IPS-15b (cell line): ENCODE measurements around the gene IRAG1.

Source experiments
- H3K27me3 ChIP-seq: one replicate; pipeline ENCODE4 v1.6.1; 2013; ENCODE audit warnings: low read length; ENCODE audit not compliant: control insufficient read depth, insufficient read depth
- H3K36me3 ChIP-seq: one replicate; pipeline ENCODE4 v1.6.1; 2013; ENCODE audit warnings: low read length; ENCODE audit not compliant: control insufficient read depth, insufficient read depth
- H3K4me1 ChIP-seq: one replicate; pipeline ENCODE4 v1.6.1; 2013; ENCODE audit warnings: mild to moderate bottlenecking, low read length; ENCODE audit not compliant: control insufficient read depth, insufficient read depth
- H3K4me3 ChIP-seq: one replicate; pipeline ENCODE4 v1.5.1; 2013; ENCODE audit warnings: low read depth, low read length
- H3K9ac ChIP-seq: one replicate; pipeline ENCODE4 v1.6.1; 2013; ENCODE audit warnings: low read depth, mild to moderate bottlenecking, low read length
- H3K9me3 ChIP-seq: one replicate; pipeline ENCODE4 v1.6.1; 2013; ENCODE audit warnings: mild to moderate bottlenecking, low read length; ENCODE audit not compliant: control insufficient read depth, insufficient read depth

The IRAG1 gene

DNA sequence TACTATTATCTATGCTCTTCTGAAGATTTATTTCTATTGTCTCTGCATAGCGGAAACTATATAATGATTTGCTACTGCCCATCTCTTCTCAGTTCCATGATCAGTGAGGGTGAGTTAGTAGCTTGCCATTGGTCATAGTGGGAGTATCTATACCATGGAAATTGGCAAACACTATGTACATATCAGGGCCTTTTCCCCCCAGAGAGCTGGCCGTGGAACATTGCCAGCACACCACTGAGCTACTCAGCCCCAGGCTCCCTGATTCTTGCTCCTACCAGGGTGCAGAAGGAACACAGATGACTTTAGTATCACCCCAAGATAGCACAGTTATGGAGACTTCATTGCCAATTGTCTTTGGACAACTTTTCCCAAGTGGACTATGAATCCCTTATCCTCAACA lies 33.2 kb downstream of the IRAG1 start:
- Histone ChIP-seq H3K9me3 (no peaks in the 10 kb centered on the region), H3K9ac (no peak overlapping the region), H3K27me3 (no peaks in the 10 kb centered on the region), H3K4me3 (no peak overlapping the region), H3K36me3 (no peaks in the 10 kb centered on the region), H3K4me1 (no peaks in the 10 kb centered on the region)

DNA sequence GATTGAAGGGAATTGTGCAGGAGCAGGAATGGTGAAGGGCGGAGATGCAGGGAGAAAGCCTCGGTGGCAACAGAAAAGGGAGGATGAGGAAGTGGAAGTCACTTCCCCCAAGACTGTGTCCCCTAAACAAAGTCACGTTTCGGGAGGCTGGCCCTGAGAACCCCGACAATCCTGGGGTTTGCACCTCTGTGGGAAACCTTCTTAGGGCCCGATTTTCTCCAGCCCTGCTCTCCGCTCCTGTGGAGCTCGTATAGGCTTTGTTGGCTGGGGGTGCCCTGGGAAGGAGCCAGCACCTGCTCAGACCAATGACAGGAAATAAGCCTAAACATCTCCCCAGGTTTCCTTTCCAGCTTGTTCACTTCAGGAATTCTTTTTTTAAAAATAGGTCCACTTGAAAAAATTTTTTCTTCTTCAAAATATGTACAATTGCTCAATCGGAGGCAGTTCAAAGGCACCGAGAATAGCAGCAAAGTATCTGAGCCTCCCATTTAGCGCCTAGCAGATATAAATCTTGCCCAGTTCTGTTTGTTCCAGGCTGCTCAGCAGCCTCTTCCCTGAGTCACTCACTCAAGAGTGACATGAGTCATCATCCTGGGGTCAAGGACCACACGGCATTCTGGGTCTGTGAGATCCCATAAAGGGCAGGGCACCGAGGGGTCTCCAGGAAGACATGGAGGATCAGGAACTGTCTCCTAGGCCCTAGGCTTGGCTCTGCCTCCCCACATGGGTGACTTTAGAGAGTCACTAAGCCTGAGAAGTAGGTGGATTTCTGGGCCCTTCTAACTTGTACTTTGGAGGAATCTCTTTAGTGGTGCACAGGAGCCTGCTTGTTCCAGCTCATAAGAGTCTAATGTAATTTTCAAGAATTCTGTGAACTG lies 34.0 kb downstream of the IRAG1 start:
- no peaks in the 10 kb centered on the region for H3K27me3 ChIP-seq
- no peaks in the 10 kb centered on the region for H3K4me1 ChIP-seq
- H3K36me3 ChIP-seq = no peaks in the 10 kb centered on the region
- no peak overlapping the region for H3K9ac ChIP-seq
- no peak overlapping the region for H3K4me3 ChIP-seq
- no peaks in the 10 kb centered on the region for H3K9me3 ChIP-seq

DNA sequence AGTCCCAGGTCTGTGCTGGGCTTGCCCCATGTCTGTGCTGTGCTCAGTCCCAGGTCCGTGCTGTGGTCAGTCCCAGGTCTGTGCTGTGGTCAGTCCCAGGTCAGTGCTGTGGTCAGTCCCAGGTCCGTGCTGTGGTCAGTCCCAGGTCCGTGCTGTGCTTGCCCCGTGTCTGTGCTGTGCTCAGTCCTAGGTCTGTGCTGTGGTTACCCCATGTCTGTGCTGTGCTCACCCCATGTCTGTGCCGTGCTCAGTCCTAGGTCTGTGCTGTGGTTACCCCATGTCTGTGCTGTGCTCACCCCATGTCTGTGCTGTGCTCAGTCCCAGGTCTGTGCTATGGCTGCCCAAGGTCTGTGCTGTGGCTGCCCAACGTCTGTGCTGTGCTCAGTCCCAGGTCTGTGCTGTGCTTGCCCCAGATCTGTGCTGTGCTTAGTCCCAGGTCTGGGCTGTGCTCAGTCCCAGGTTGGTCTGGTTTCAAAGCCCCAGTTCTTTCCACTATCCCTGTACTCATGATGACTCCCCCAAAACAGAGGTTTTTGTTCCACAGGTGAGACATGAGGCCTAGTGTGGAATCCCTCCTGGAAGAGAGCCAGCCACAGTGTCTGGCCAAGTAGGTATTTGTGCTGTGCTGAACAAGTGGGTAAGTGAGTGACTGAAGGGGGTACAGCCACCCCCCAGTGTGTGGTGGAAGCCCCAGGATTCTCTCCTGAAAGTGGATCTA lies 34.8 kb downstream of the IRAG1 start:
- H3K9ac ChIP-seq = no peak overlapping the region
- no peak overlapping the region for H3K4me3 ChIP-seq
- no peaks in the 10 kb centered on the region for H3K36me3 ChIP-seq
- no peaks in the 10 kb centered on the region for H3K27me3 ChIP-seq
- no peaks in the 10 kb centered on the region for H3K9me3 ChIP-seq
- H3K4me1 ChIP-seq = no peaks in the 10 kb centered on the region

DNA sequence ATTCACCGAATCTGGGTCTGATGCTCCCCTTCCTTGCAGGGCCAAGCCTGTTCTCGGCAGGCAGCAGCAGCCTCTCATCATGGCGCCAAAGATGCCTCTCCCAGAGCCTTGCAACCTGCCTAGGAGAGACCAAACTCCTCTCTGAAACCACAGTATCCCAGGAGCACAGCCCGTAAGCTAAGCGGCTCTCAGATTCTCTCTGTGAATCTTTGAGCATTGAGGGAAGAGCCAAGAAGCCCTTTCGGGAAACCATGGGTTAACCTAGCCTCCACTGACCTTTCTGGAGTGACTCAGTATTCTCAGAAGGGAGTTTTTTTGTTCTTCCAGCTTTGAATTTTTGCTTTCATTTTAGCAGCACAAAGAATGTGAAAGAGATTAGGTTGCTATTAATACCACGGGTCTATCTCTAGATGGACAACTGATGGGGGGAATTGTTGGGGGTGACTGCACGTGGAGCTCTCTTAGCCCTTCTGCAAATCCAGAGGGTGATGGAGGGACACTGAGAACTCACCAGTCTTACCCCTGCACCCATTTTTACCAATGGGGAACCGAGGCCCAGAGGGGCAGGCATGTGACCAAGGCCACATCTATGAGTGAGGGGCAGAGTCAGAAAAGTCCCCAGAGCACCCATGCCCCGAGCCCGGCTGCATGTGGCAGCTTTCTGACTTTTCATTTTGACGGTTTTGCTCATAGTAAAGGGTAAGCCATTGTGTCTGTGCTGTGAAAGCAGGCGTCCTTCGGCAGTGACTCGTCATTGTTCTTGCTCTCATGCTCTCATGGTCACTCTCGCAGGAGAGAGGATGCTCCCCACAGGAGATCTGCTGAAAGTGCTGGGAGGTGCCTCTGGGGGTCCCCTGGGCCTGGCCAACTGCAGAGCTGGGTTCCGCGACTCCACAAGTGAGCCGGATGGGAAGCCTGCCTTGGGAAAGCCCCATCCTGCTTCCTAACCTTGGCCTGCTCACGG lies 36.0 kb downstream of the IRAG1 start:
- Histone ChIP-seq H3K4me3 (no peak overlapping the region), H3K9me3 (no peaks in the 10 kb centered on the region), H3K4me1 (no peaks in the 10 kb centered on the region), H3K27me3 (no peaks in the 10 kb centered on the region), H3K9ac (peak overlapping the region; percentile 47), H3K36me3 (no peaks in the 10 kb centered on the region)

DNA sequence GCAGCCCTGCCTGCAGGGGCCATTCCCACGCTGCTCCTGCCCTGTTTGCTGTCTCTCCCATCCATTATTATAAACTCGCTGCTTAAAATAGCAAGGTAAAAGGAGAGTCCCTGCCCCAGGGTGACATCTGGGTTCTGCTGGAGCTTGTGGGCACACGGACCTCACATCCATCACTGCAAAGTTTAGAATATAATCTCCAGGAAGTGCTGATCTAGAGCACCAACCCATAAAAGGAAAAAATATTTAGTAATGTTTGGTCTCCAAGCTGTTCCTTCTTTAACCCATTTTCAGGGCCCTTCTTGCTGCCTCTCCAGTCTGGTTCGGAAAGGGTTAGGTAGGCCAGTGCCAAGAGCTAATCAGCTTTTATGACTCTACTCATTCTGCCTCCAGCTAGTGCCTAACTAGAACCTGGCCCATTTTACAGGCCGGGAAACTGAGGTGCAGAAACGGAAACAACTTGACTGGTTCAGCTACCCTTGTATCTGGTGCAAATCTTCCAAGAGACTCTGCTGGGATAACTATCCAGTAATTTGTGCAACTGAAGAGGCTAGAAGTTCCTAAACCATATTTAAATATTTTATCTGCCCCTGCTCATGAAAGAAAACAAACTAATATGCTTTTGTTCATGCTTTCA lies 37.5 kb downstream of the IRAG1 start:
- H3K36me3 ChIP-seq = no peaks in the 10 kb centered on the region
- H3K27me3 ChIP-seq = no peaks in the 10 kb centered on the region
- H3K9ac ChIP-seq = no peak overlapping the region
- H3K4me3 ChIP-seq = no peak overlapping the region
- H3K4me1 ChIP-seq = no peaks in the 10 kb centered on the region
- H3K9me3 ChIP-seq = no peaks in the 10 kb centered on the region

DNA sequence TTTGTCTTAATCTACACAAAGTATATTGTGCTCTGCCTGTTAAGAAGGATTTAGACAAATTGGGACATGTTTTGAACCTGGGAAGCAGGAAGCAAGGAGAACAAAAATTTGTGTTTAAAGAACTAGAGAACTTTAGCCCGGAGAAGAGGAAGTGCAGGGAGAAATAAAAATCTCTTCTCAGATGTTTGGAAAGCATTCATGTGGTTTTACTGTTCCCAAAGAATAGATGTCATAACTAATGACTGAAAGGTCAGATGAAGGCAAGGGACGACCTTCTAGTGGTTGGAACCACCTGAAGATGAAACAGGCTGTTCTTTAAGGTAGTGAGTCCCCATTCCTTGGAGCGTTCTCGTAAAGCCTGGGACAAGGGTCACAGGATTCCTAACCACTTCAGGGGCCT lies 38.3 kb downstream of the IRAG1 start:
- no peaks in the 10 kb centered on the region for H3K4me1 ChIP-seq
- no peak overlapping the region for H3K4me3 ChIP-seq
- H3K27me3 ChIP-seq = no peaks in the 10 kb centered on the region
- H3K36me3 ChIP-seq = no peaks in the 10 kb centered on the region
- H3K9me3 ChIP-seq = no peaks in the 10 kb centered on the region
- no peak overlapping the region for H3K9ac ChIP-seq

DNA sequence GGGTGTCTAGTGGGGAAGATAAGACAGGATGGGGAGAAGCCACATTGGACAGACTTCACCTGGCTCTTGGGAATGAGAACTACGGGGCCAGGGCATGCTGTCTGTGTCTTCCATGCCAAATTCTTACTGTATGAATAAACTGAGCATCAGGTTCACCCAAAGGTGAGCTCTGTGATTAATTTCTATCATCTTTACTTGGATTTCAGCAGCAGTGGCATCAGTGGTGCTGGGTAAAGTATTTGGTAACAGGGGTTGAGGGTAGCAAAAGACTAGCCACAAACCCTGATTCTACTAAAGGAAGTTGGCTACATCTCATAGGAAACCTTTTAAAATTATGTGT lies 38.8 kb downstream of the IRAG1 start:
- no peaks in the 10 kb centered on the region for H3K9me3 ChIP-seq
- no peaks in the 10 kb centered on the region for H3K36me3 ChIP-seq
- H3K9ac ChIP-seq = no peak overlapping the region
- no peaks in the 10 kb centered on the region for H3K27me3 ChIP-seq
- no peak overlapping the region for H3K4me3 ChIP-seq
- H3K4me1 ChIP-seq = no peaks in the 10 kb centered on the region

DNA sequence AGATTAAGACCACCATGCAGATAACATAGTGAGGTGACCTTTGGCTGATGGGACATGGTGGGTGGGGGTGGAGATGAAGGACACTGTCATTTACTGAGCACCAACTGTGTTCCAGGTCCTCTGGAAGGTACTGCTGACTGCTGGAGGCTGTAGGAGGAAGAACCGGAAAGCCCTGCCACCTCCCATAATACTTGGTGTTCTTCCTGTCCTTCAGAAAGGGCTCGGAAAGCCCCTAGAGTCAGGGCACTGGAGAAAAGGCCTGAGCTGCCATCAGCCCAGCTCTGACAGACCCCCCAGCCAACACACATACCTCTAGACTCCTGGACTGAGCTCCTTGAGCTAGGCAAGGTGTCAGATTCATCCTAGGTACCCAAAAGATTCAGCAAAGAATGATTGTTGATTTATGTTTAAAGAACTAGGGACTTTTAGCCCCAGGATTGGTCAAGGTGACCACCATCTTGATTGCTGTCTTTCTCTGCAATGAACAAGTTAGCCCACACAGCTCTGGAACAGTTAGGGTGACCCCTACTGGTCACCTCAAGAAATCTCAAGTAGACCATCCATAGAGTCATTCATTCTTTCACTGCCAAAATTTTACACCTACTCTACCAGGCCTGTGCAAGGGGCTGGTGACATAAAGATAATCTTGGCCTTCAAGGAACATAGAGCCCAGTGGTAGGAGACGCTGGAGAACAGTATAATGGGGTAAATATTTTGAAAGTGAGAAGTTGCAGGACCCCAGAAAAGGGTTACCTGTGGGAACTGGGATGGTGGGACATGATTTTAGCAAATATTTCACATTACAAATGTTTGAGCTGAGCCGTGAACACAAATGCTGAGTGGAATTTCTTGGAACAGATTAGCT lies 39.4 kb downstream of the IRAG1 start:
- H3K4me1 ChIP-seq = no peaks in the 10 kb centered on the region
- H3K27me3 ChIP-seq = no peaks in the 10 kb centered on the region
- H3K4me3 ChIP-seq = no peak overlapping the region
- no peaks in the 10 kb centered on the region for H3K9me3 ChIP-seq
- H3K36me3 ChIP-seq = no peaks in the 10 kb centered on the region
- no peak overlapping the region for H3K9ac ChIP-seq

DNA sequence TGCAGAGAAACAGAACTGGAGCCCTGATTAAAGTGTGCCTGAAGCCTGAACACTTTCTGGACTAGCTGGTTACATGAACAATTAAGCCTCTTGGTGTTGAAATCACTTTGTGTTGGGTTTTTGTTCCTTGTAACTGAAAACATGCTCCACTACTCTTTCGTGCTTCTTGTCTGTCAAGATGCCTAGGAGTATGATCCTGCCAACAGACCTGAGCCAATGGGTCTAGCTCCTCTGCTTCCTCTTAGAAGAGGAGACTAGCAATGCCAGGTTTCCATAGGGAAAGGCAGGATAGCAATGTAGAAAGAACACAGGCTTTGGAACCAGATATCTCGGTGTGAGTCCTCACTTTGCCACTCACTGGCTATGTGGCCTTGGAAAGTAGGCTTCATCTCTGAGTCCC lies 40.3 kb downstream of the IRAG1 start:
- Histone ChIP-seq H3K27me3 (no peaks in the 10 kb centered on the region), H3K9me3 (no peaks in the 10 kb centered on the region), H3K4me3 (no peak overlapping the region), H3K36me3 (no peaks in the 10 kb centered on the region), H3K4me1 (no peaks in the 10 kb centered on the region), H3K9ac (no peak overlapping the region)

DNA sequence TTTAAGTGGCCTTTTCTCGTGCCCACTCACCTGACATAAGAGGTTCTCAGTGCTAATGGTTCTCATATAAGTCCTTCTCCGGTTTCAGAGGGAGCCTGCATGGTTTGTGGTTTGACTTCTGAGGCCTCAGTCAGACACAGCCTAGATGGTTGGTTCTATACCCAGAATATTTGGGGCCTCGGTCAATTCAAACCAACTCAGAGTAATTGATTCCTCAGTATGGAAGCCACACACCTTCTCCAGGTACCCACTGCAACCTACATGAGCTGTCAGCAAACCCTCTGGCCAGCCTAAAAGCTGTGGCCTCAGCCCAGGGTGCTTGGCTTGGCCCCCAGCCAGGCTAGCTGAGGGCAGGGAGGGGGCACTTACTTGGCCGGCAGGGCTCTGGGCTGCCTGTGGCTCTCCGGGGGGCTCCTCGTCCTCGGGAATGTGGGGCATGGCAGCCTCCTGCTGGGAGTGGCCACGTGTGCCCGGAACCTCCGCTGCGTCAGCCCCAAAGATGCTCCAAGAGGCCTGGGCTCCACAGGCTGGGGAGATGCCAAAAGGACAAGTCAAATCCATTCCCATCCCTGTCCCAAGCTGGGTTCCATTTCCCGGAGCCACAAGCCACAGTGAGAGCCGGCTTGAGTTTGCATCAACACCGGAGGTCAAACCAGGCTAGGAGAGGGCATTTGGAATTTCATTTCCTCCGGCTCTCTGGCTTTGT lies 41.7 kb downstream of the IRAG1 start:
- Histone ChIP-seq H3K9ac (no peak overlapping the region), H3K4me3 (no peak overlapping the region), H3K4me1 (no peaks in the 10 kb centered on the region), H3K27me3 (no peaks in the 10 kb centered on the region), H3K9me3 (no peaks in the 10 kb centered on the region), H3K36me3 (no peaks in the 10 kb centered on the region)
